HEK293T (cell line): Measurements from ENCODE around the gene CDH8.
"Not testable (repeated sequence)": the region's sequence is repeated elsewhere in the genome, so short reads cannot be mapped to it uniquely, and the experiment has no call there.

Experiments used
- CTCF ChIA-PET: fragments of 350-600 bp; formaldehyde crosslinking; extraction: SDS; loops from one replicate; lab custom pipeline; 2021; ENCODE audit warnings: antibody characterized with exemption, inconsistent platforms; lab: Yijun Ruan, JAX
- POLR2A ChIA-PET: fragments of 350-600 bp; formaldehyde crosslinking; extraction: SDS; loops from one replicate; lab custom pipeline; 2020; ENCODE audit warnings: antibody characterized with exemption, inconsistent platforms; lab: Yijun Ruan, JAX
- DNase-seq: peaks from one replicate; pipeline ENCODE4 v3.0.0; 2012; ENCODE audit warnings: mixed read lengths; ENCODE audit errors: extremely low spot score
- ARNT ChIP-seq: fragments of 450-650 bp; IDR thresholded peaks from 2 replicates; pipeline ENCODE4 v1.6.1; 2017; ENCODE audit warnings: mild to moderate bottlenecking
- BHLHE40 ChIP-seq: fragments of 450-650 bp; IDR thresholded peaks from 2 replicates; pipeline ENCODE4 v1.6.1; 2016; ENCODE audit warnings: mild to moderate bottlenecking, moderate library complexity, borderline replicate concordance
- CTBP1 ChIP-seq: fragments of 450-650 bp; IDR thresholded peaks from 2 replicates; pipeline ENCODE4 v1.6.1; 2016; ENCODE audit warnings: borderline replicate concordance
- ELF4 ChIP-seq: fragments of 450-650 bp; IDR thresholded peaks from 2 replicates; pipeline ENCODE4 v1.6.1; 2017; ENCODE audit warnings: antibody characterized with exemption
- FOXA1 ChIP-seq: fragments of 450-650 bp; IDR thresholded peaks from 2 replicates; pipeline ENCODE4 v1.6.1; 2016; ENCODE audit warnings: mild to moderate bottlenecking
- FOXK2 ChIP-seq: fragments of 450-650 bp; IDR thresholded peaks from 2 replicates; pipeline ENCODE4 v1.6.1; 2016; ENCODE audit warnings: mild to moderate bottlenecking
- FOXM1 ChIP-seq: fragments of 450-650 bp; IDR thresholded peaks from 2 replicates; pipeline ENCODE4 v1.6.1; 2017; ENCODE audit warnings: mild to moderate bottlenecking, borderline replicate concordance
- HDGF ChIP-seq: fragments of 450-650 bp; IDR thresholded peaks from 2 replicates; pipeline ENCODE4 v1.6.1; 2017; ENCODE audit warnings: antibody characterized with exemption, borderline replicate concordance
- L3MBTL2 ChIP-seq: fragments of 450-650 bp; conservative IDR thresholded peaks from 2 replicates; pipeline ENCODE4 v1.6.1; 2016; ENCODE audit warnings: mild to moderate bottlenecking
- LEF1 ChIP-seq: fragments of 450-650 bp; IDR thresholded peaks from 2 replicates; pipeline ENCODE4 v1.6.1; 2017; ENCODE audit warnings: mild to moderate bottlenecking, borderline replicate concordance
- NFRKB ChIP-seq: fragments of 450-650 bp; IDR thresholded peaks from 2 replicates; pipeline ENCODE4 v1.6.1; 2016; ENCODE audit warnings: mild to moderate bottlenecking, moderate library complexity
- SP1 ChIP-seq: fragments of 450-650 bp; IDR thresholded peaks from 2 replicates; pipeline ENCODE4 v1.6.1; 2017
- SUZ12 ChIP-seq: fragments of 450-650 bp; IDR thresholded peaks from 2 replicates; pipeline ENCODE4 v1.6.1; 2016; ENCODE audit warnings: mild to moderate bottlenecking
- TARDBP ChIP-seq: fragments of 450-650 bp; IDR thresholded peaks from 2 replicates; pipeline ENCODE4 v1.6.1; 2016
- ZNF384 ChIP-seq: fragments of 450-650 bp; IDR thresholded peaks from 2 replicates; pipeline ENCODE4 v1.6.1; 2016
- TF ChIP-seq, protein P1 (sequence below): fragments of 450-650 bp; IDR thresholded peaks from 2 replicates; pipeline ENCODE4 v1.6.1; 2016

The CDH8 gene

DNA sequence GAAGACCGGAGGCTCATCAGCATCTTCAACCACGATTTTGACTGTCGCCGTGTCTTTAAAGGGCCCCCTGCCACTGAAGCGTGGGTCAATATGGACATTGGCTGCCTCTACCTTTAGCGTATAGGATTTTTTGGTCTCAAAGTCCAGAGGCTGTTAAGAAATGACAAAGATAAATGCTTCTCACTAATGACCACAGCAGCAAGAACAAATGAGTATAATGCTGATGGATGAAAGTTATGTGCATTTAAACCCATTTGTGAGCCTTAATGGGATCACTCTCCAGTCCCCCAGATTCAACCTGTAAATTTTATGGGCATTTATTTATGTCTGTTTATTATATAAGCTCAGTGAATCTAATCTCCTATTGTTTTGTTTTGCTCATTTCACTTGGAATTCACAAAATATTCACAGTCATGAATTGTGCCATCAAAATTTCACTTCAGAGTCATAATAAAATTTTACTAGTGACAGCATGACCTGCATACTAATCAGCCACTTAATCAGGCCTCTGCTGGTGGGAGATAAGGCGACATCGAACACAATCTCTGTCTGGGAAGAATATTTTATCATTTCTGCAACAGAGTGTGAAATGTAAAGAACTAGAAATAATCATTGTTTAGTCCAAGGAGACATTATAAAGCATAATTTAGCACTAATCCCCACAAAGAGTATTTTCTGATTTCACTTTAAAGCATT is 218.5 kb downstream of the CDH8 start:
- ChIA-PET POLR2A (no interaction called here), CTCF (no interaction called here)
- DNase-seq = no peak
- TF ChIP-seq SUZ12 = no peak
- TF ChIP-seq ARNT = no peak
- TF ChIP-seq FOXK2 = no peak

- CTCF ChIA-PET = no interaction called here
- POLR2A ChIA-PET = no interaction called here
These were observed 221.4 kb downstream of the CDH8 start for GRCh38 chr16:61814726-61815347.

DNA sequence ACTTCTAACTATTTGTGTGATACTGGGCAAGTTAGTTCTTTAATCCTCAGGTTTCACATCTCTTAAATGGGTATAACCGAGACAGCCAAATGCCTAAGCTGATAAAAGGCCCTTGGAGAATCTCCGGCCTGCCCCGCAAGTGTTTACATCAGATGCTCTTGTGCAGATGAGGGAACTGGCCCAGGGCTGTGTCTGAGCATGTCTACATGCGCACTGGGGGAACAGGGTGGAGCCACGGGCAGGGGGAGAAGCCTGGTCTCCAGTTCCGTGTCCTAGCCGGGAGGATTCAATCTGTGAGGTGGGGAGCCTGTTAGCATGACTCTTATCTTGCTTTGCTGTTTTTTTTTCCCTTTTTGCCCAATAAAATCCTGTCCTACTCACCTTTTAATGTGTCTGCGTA is 222.9 kb downstream of the CDH8 start:
- TF ChIP-seq FOXM1 (no peak), L3MBTL2 (no peak), HDGF (no peak)
- peak; percentile 4 for DNase-seq
- ChIA-PET POLR2A (no interaction called here), CTCF (no interaction called here)

More at GRCh38 chr16:61814726-61815347, 221.4 kb downstream of the CDH8 start:
- no peak for TF ChIP-seq BHLHE40
- TF ChIP-seq L3MBTL2 = no peak
- TF ChIP-seq FOXM1 = no peak
- no peak for TF ChIP-seq ARNT
- TF ChIP-seq FOXK2 = no peak
- TF ChIP-seq CTBP1 = no peak
- no peak for TF ChIP-seq ELF4
- no peak for TF ChIP-seq NFRKB
- TF ChIP-seq FOXA1 = no peak
- no peak for DNase-seq

DNA sequence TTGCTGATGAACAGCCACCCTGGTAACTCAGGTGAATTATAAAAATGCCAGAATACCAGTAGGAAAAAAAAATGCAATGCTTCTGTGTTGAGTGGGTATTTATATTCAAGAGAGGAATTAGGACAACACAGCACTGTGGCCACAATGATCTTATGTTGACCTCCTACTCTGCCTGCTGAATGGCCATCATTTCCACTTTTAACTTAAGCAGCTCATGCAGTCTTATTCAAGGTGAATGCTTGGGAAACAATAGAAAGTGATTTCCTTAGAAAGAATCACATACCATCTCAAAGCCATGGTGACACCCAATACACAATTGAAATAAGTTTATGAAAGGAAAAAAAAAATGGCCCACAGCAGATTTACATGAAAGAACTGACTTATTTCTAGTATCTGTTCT is 224.0 kb downstream of the CDH8 start:
- CTCF ChIA-PET = no interaction called here
- POLR2A ChIA-PET = no interaction called here
- DNase-seq = no peak
- TF ChIP-seq NFRKB (no peak), FOXM1 (no peak), L3MBTL2 (no peak), CTBP1 (no peak), FOXK2 (no peak), BHLHE40 (no peak), ELF4 (no peak), SUZ12 (no peak), LEF1 (no peak), SP1 (no peak), FOXA1 (no peak), HDGF (no peak), ZNF384 (no peak), TARDBP (no peak), ARNT (no peak)
- TF ChIP-seq, protein P1, sequence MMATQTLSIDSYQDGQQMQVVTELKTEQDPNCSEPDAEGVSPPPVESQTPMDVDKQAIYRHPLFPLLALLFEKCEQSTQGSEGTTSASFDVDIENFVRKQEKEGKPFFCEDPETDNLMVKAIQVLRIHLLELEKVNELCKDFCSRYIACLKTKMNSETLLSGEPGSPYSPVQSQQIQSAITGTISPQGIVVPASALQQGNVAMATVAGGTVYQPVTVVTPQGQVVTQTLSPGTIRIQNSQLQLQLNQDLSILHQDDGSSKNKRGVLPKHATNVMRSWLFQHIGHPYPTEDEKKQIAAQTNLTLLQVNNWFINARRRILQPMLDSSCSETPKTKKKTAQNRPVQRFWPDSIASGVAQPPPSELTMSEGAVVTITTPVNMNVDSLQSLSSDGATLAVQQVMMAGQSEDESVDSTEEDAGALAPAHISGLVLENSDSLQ = no peak

DNA sequence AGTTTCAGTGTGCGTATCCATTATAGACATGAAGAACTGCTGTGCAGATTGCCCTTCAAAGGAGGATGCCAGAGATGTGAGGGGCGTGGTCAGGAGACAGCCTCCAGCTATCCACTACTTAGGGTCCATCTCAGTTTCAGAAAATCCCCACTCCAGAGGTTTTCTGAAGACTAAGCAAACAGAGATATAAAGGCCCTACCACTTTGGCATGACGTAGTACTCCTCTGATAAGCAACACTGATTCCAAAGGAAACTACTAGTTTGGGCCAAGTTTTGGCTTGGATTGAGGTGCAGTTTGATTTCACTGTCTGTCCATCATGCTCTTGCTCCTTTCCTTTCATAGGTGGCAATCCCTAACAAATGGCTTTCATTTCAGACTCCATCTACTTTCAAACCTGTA is 228.7 kb downstream of the CDH8 start:
- CTCF ChIA-PET = no interaction called here
- DNase-seq = no peak
- TF ChIP-seq HDGF (no peak), SUZ12 (no peak), ZNF384 (no peak), ELF4 (no peak), BHLHE40 (no peak), L3MBTL2 (no peak), NFRKB (no peak), TARDBP (no peak), FOXA1 (no peak), FOXK2 (no peak), SP1 (no peak), ARNT (no peak), FOXM1 (no peak), CTBP1 (no peak), LEF1 (no peak)
- TF ChIP-seq, protein P1 = no peak
- POLR2A ChIA-PET = no interaction called here

- POLR2A ChIA-PET, DNase-seq, CTCF ChIA-PET: not testable (repeated sequence)
These were observed 235.0 kb downstream of the CDH8 start for GRCh38 chr16:61801217-61801616.

- POLR2A ChIA-PET = no interaction called here
- TF ChIP-seq L3MBTL2 = no peak
- no peak for TF ChIP-seq NFRKB
- no peak for TF ChIP-seq FOXK2
- TF ChIP-seq LEF1 = no peak
- no peak for TF ChIP-seq HDGF
- TF ChIP-seq, protein P1 = no peak
- CTCF ChIA-PET = no interaction called here
- DNase-seq = no peak
These were observed 237.5 kb downstream of the CDH8 start for GRCh38 chr16:61798741-61799140.
